ENCODE measurements around the gene ADGRA1.
"Not testable (repeated sequence)": the region's sequence is repeated elsewhere in the genome, so short reads cannot be mapped to it uniquely, and the experiment has no call there.

ADGRA1 gene

GRCh38 chr10:133131053-133131452, 43.3 kb downstream of the ADGRA1 start:
- DNase-seq: no peak

GRCh38 chr10:133131734-133132472, 44.2 kb downstream of the ADGRA1 start:
- no peak for DNase-seq

- DNase-seq: no peak
Observed at GRCh38 chr10:133132473-133133291, 45.0 kb downstream of the ADGRA1 start.

GRCh38 chr10:133133471-133134231, 45.9 kb downstream of the ADGRA1 start:
- DNase-seq: no peak

- DNase-seq: no peak
Observed at GRCh38 chr10:133134411-133135115, 46.8 kb downstream of the ADGRA1 start.

GRCh38 chr10:133135116-133135465, 47.4 kb downstream of the ADGRA1 start:
- no peak for DNase-seq

GRCh38 chr10:133137486-133138145, 49.9 kb downstream of the ADGRA1 start:
- DNase-seq: not testable (repeated sequence)

- no peak for DNase-seq
Observed at GRCh38 chr10:133139551-133140065, 51.9 kb downstream of the ADGRA1 start.

GRCh38 chr10:133140417-133141143, 52.9 kb downstream of the ADGRA1 start:
- no peak for DNase-seq

GRCh38 chr10:133141144-133141957, 53.6 kb downstream of the ADGRA1 start:
- DNase-seq: no peak

GRCh38 chr10:133141958-133142340, 54.2 kb downstream of the ADGRA1 start:
- DNase-seq: no peak

GRCh38 chr10:133142523-133143199, 54.9 kb downstream of the ADGRA1 start:
- DNase-seq: no peak

- DNase-seq: no peak
Observed at GRCh38 chr10:133143200-133143533, 55.4 kb downstream of the ADGRA1 start.

- DNase-seq: no peak
Observed at GRCh38 chr10:133143546-133143945, 55.8 kb downstream of the ADGRA1 start.

- no peak for DNase-seq
Observed at GRCh38 chr10:133144771-133145170, 57.0 kb downstream of the ADGRA1 start.

- no peak for DNase-seq
Observed at GRCh38 chr10:133150226-133150625, 62.5 kb downstream of the ADGRA1 start.

- no peak for DNase-seq
Observed at GRCh38 chr10:133150656-133151055, 62.9 kb downstream of the ADGRA1 start.

- DNase-seq: not testable (repeated sequence)
Observed at GRCh38 chr10:133151071-133151470, 63.3 kb downstream of the ADGRA1 start.

- no peak for DNase-seq
Observed at GRCh38 chr10:133151543-133151972, 63.8 kb downstream of the ADGRA1 start.

GRCh38 chr10:133154411-133154810, 66.7 kb downstream of the ADGRA1 start:
- no peak for DNase-seq
